Choroid plexus epithelial cell (primary cell): ENCODE results near the gene THSD7A.

Source experiments
- DNase-seq: peaks from one replicate; pipeline ENCODE4 v3.0.0-alpha.2; 2010; ENCODE audit warnings: low read depth
- H3K4me3 ChIP-seq: 2 replicates; pipeline ENCODE4 v1.5.1; 2011; ENCODE audit warnings: low read depth, mild to moderate bottlenecking, control low read depth, low read length, moderate library complexity
- CTCF ChIP-seq: conservative IDR thresholded peaks from 2 replicates; pipeline ENCODE4 v1.5.1; 2011; ENCODE audit warnings: low read depth, mild to moderate bottlenecking, control low read depth, inconsistent platforms, low read length, moderate library complexity

THSD7A gene

GRCh38 chr7:11355399-11356005 is 476.5 kb downstream of the THSD7A start:
- no peak overlapping the region for H3K4me3 ChIP-seq
- no peak for DNase-seq
- TF ChIP-seq CTCF = no peak

- H3K4me3 ChIP-seq = no peak overlapping the region
- no peak for DNase-seq
- TF ChIP-seq CTCF = no peak
Measured at GRCh38 chr7:11346302-11346701, 485.7 kb downstream of the THSD7A start.

- H3K4me3 ChIP-seq = no peak overlapping the region
- DNase-seq = peak; percentile 42
- no peak for TF ChIP-seq CTCF
Measured at GRCh38 chr7:11345621-11346020, 486.4 kb downstream of the THSD7A start.

- peak; percentile 69 for TF ChIP-seq CTCF
- DNase-seq = peak; percentile 60
- H3K4me3 ChIP-seq = no peak overlapping the region
Measured at GRCh38 chr7:11343818-11344413, 488.1 kb downstream of the THSD7A start.

GRCh38 chr7:11343136-11343535 is 488.9 kb downstream of the THSD7A start:
- no peak for TF ChIP-seq CTCF
- DNase-seq = no peak

GRCh38 chr7:11341285-11341944 is 490.6 kb downstream of the THSD7A start:
- no peak overlapping the region for H3K4me3 ChIP-seq
- peak; percentile 73 for DNase-seq
- TF ChIP-seq CTCF = peak; percentile 61

More at GRCh38 chr7:11343136-11343535, 488.9 kb downstream of the THSD7A start:
- no peak overlapping the region for H3K4me3 ChIP-seq

GRCh38 chr7:11336432-11336831 is 495.6 kb downstream of the THSD7A start:
- no peak for DNase-seq
- no peak for TF ChIP-seq CTCF
- no peak overlapping the region for H3K4me3 ChIP-seq
